IMR-90 (cell line): ENCODE data around the gene POMGNT2. TPM values are rescaled to one million over a fixed set of nuclear protein-coding genes. Genes with fewer than 3 reads are reported as not detected.

Experiments used
- ATAC-seq: fragments of 200-7000 bp; cut with Tn5 transposase; 2 replicates; pipeline ENCODE4 v1.9.1; 2020; ENCODE audit warnings: low read depth, mild to moderate bottlenecking, moderate library complexity
- BruUV-seq: library from RNA; stranded (reverse); fragments of 400-500 nt; replicated peaks from 2 replicates; lab custom pipeline; 2021; lab: Mats Ljungman, UMichigan
- CTCF ChIA-PET: fragments of 300-600 bp; formaldehyde crosslinking; extraction: SDS; loops from one replicate; lab custom pipeline; 2021; ENCODE audit warnings: antibody characterized with exemption; lab: Yijun Ruan, JAX
- POLR2A ChIA-PET: fragments of 300-600 bp; sonication (Branson Sonifier 250); formaldehyde crosslinking; loops from one replicate; lab custom pipeline; 2022; ENCODE audit warnings: antibody characterized with exemption; ENCODE audit not compliant: unreplicated experiment; lab: Charles Lee
- DNase-seq: peaks from one replicate; pipeline ENCODE4 v3.0.0; 2013
- H2AFZ ChIP-seq: replicated peaks from 2 replicates; pipeline ENCODE3; 2013; ENCODE audit warnings: low read length, mild to moderate bottlenecking; ENCODE audit not compliant: poor library complexity
- H2AK5ac ChIP-seq: 2 replicates; pipeline ENCODE4 v1.6.1; 2013; ENCODE audit warnings: low read depth, low read length, inconsistent platforms
- H2AK9ac ChIP-seq: replicated peaks from 2 replicates; pipeline ENCODE3; 2013; ENCODE audit warnings: mild to moderate bottlenecking, low read depth, low read length, moderate library complexity; ENCODE audit not compliant: poor library complexity
- H2BK120ac ChIP-seq: 2 replicates; pipeline ENCODE4 v1.6.1; 2013; ENCODE audit warnings: low read depth, low read length, inconsistent platforms
- H2BK15ac ChIP-seq: 3 replicates; pipeline ENCODE4 v1.6.1; 2013; ENCODE audit warnings: low read depth, low read length, inconsistent platforms
- H2BK20ac ChIP-seq: 2 replicates; pipeline ENCODE4 v1.6.1; 2013; ENCODE audit warnings: low read depth, mild to moderate bottlenecking, inconsistent platforms, low read length, moderate library complexity
- H2BK5ac ChIP-seq: 2 replicates; pipeline ENCODE4 v1.6.1; 2013; ENCODE audit warnings: mild to moderate bottlenecking, low read depth, low read length, inconsistent platforms; ENCODE audit not compliant: poor library complexity, severe bottlenecking
- H3K14ac ChIP-seq: replicated peaks from 2 replicates; pipeline ENCODE4 v1.6.1; 2013; ENCODE audit warnings: low read depth, low read length, inconsistent platforms
- H3K18ac ChIP-seq: 2 replicates; pipeline ENCODE4 v1.6.1; 2013; ENCODE audit warnings: low read depth, low read length, control low read depth
- H3K23ac ChIP-seq: 2 replicates; pipeline ENCODE4 v1.6.1; 2013; ENCODE audit warnings: low read depth, low read length, inconsistent platforms
- H3K27ac ChIP-seq: 2 replicates; pipeline ENCODE4 v1.5.1; 2013; ENCODE audit warnings: mild to moderate bottlenecking, control low read depth, low read length; ENCODE audit not compliant: insufficient read depth
- H3K27me3 ChIP-seq: 2 replicates; pipeline ENCODE4 v1.6.1; 2013; ENCODE audit warnings: low read length; ENCODE audit not compliant: control insufficient read depth, insufficient read depth
- H3K36me3 ChIP-seq: 2 replicates; pipeline ENCODE4 v1.6.1; 2013; ENCODE audit warnings: low read length, mixed read lengths; ENCODE audit not compliant: control insufficient read depth, insufficient read depth
- H3K4ac ChIP-seq: 2 replicates; pipeline ENCODE4 v1.6.1; 2013; ENCODE audit warnings: low read depth, low read length, inconsistent platforms
- H3K4me1 ChIP-seq: 2 replicates; pipeline ENCODE4 v1.6.1; 2013; ENCODE audit warnings: low read length, mixed read lengths; ENCODE audit not compliant: control insufficient read depth, insufficient read depth
- H3K4me2 ChIP-seq: 2 replicates; pipeline ENCODE4 v1.6.1; 2013; ENCODE audit warnings: low read depth, mild to moderate bottlenecking, control low read depth, low read length, moderate library complexity
- H3K4me3 ChIP-seq: 2 replicates; pipeline ENCODE4 v1.5.1; 2013; ENCODE audit warnings: low read depth, mild to moderate bottlenecking, control low read depth, low read length, moderate library complexity; ENCODE audit not compliant: insufficient read depth
- H3K56ac ChIP-seq: 2 replicates; pipeline ENCODE4 v1.6.1; 2013; ENCODE audit warnings: low read length, inconsistent platforms; ENCODE audit not compliant: insufficient read depth; ENCODE audit errors: extremely low read depth
- H3K79me1 ChIP-seq, 2 experiments: 2 replicates each; pipeline ENCODE4 v1.6.1; 2013; ENCODE audit warnings: low read length in 2 of 2, inconsistent platforms in 1 of 2, low read depth in 1 of 2
- H3K9ac ChIP-seq: 2 replicates; pipeline ENCODE4 v1.6.1; 2013; ENCODE audit warnings: low read depth, low read length, control low read depth
- H3K9me1 ChIP-seq: 2 replicates; pipeline ENCODE4 v1.6.1; 2013; ENCODE audit warnings: low read length, inconsistent platforms; ENCODE audit not compliant: insufficient read depth
- H3K9me3 ChIP-seq: 2 replicates; pipeline ENCODE4 v1.6.1; 2013; ENCODE audit warnings: low read length; ENCODE audit not compliant: control insufficient read depth, insufficient read depth
- H4K20me1 ChIP-seq: 2 replicates; pipeline ENCODE4 v1.6.1; 2013; ENCODE audit warnings: low read length, inconsistent platforms; ENCODE audit not compliant: insufficient read depth
- H4K5ac ChIP-seq: 2 replicates; pipeline ENCODE4 v1.6.1; 2013; ENCODE audit warnings: mild to moderate bottlenecking, low read depth, low read length, control low read depth
- H4K8ac ChIP-seq, 2 experiments: 2 replicates each; pipeline ENCODE4 v1.6.1; 2013; ENCODE audit warnings: low read depth in 2 of 2, low read length in 2 of 2, control low read depth in 1 of 2, inconsistent platforms in 1 of 2
- H4K91ac ChIP-seq: 2 replicates; pipeline ENCODE4 v1.6.1; 2013; ENCODE audit warnings: low read depth, low read length, inconsistent platforms; ENCODE audit not compliant: insufficient read depth
- BHLHE40 ChIP-seq: fragments of 150-350 bp; IDR thresholded peaks from 2 replicates; pipeline ENCODE4 v1.6.1; 2016; ENCODE audit warnings: mild to moderate bottlenecking, low read depth, low read length
- CTCF ChIP-seq: conservative IDR thresholded peaks from 2 replicates; pipeline ENCODE4 v1.5.1; 2012; ENCODE audit warnings: mild to moderate bottlenecking, low read depth, low read length, improper control_type of control experiment
- FOS ChIP-seq: fragments of 150-350 bp; IDR thresholded peaks from 2 replicates; pipeline ENCODE4 v1.6.1; 2016; ENCODE audit warnings: low read depth, low read length
- MAFK ChIP-seq: IDR thresholded peaks from 2 replicates; pipeline ENCODE4 v1.6.1; 2012; ENCODE audit warnings: low read depth, low read length, improper control_type of control experiment
- MAZ ChIP-seq: IDR thresholded peaks from 2 replicates; pipeline ENCODE4 v1.6.1; 2012; ENCODE audit warnings: low read depth, mild to moderate bottlenecking, low read length, improper control_type of control experiment, moderate library complexity, borderline replicate concordance
- MXI1 ChIP-seq: IDR thresholded peaks from 2 replicates; pipeline ENCODE4 v1.6.1; 2012; ENCODE audit warnings: low read depth, mild to moderate bottlenecking, low read length, moderate library complexity, borderline replicate concordance
- RAD21 ChIP-seq: IDR thresholded peaks from 2 replicates; pipeline ENCODE4 v1.6.1; 2012; ENCODE audit warnings: low read length, improper control_type of control experiment
- SMC3 ChIP-seq: fragments of 150-350 bp; IDR thresholded peaks from 2 replicates; pipeline ENCODE4 v1.6.1; 2016; ENCODE audit warnings: low read depth, mild to moderate bottlenecking, antibody characterized with exemption, low read length, moderate library complexity
- WGBS, 2 experiments: methylation state at CpG; one replicate each; pipeline versions ENCODE4 v1.1.5 to v1.1.7; 2013; ENCODE audit warnings: missing lambda C conversion rate in 2 of 2; ENCODE audit not compliant: insufficient read length in 1 of 2; ENCODE audit errors: extremely low coverage in 2 of 2; 5-methylcytosine and 5-hydroxymethylcytosine counted together
- dilution Hi-C: fragments of 300-500 bp; cut with HindIII; formaldehyde crosslinking; loops from one replicate; pipeline ENCODE4 v1.14.3; 2018; ENCODE audit warnings: low sequenced_read_pairs; ENCODE audit not compliant: unreplicated experiment
- in situ Hi-C: fragments of 300-500 bp; cut with MboI; formaldehyde crosslinking; loops from 3 replicates; pipeline ENCODE4 v1.14.3; 2019; ENCODE audit warnings: low sequenced_read_pairs, inconsistent platforms, mixed read lengths
- intact Hi-C: fragments of 100-400 bp; cut with micrococcal nuclease; formaldehyde crosslinking; loops from 2 replicates; pipeline ENCODE4 v1.10.0; 2022
- polyA plus RNA-seq, 3 experiments: library from polyadenylated mRNA; depleted of rRNA; stranded (reverse); fragments of >200 nt; gene quantifications; 2 replicates each; pipeline ENCODE4 v1.2.3, GENCODE V29; 2012; ENCODE audit warnings: low replicate concordance in 1 of 3
- total RNA-seq: library from RNA; depleted of rRNA; stranded (reverse); fragments of >200 nt; gene quantifications from 2 replicates; pipeline ENCODE4 v1.2.3, GENCODE V29; 2012
- TF ChIP-seq, protein P1 (sequence below): fragments of 150-350 bp; IDR thresholded peaks from 2 replicates; pipeline ENCODE4 v1.6.1; 2017; ENCODE audit warnings: mild to moderate bottlenecking, antibody characterized with exemption, low read length, low read depth
- TF ChIP-seq, protein P2 (sequence below): fragments of 150-350 bp; IDR thresholded peaks from 2 replicates; pipeline ENCODE4 v1.6.1; 2016; ENCODE audit warnings: low read depth, mild to moderate bottlenecking, low read length, moderate library complexity, borderline replicate concordance

The POMGNT2 gene
- total and polyA plus RNA-seq, 2 of the 4 experiments (the other 2 are of a cell fraction), result 7.5 to 16.2 TPM

GRCh38 chr3:43038010-43038409 lies 67.9 kb downstream of the POMGNT2 start:
- no peaks in the 10 kb centered on the region for H3K9me1 ChIP-seq
- no peak overlapping the region for H2AFZ ChIP-seq
- TF ChIP-seq BHLHE40 (no peak), CTCF (no peak), MAFK (no peak), FOS (no peak), SMC3 (no peak), MAZ (no peak), RAD21 (no peak), MXI1 (no peak)
- TF ChIP-seq, protein P1, sequence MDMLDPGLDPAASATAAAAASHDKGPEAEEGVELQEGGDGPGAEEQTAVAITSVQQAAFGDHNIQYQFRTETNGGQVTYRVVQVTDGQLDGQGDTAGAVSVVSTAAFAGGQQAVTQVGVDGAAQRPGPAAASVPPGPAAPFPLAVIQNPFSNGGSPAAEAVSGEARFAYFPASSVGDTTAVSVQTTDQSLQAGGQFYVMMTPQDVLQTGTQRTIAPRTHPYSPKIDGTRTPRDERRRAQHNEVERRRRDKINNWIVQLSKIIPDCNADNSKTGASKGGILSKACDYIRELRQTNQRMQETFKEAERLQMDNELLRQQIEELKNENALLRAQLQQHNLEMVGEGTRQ, result no peak
- TF ChIP-seq, protein P2, sequence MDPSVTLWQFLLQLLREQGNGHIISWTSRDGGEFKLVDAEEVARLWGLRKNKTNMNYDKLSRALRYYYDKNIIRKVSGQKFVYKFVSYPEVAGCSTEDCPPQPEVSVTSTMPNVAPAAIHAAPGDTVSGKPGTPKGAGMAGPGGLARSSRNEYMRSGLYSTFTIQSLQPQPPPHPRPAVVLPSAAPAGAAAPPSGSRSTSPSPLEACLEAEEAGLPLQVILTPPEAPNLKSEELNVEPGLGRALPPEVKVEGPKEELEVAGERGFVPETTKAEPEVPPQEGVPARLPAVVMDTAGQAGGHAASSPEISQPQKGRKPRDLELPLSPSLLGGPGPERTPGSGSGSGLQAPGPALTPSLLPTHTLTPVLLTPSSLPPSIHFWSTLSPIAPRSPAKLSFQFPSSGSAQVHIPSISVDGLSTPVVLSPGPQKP, result no peak
- H4K5ac ChIP-seq, result no peak overlapping the region
- no peak overlapping the region for H4K8ac ChIP-seq
- no peaks in the 10 kb centered on the region for H4K20me1 ChIP-seq
- no peak overlapping the region for H2AK9ac ChIP-seq
- ChIA-PET POLR2A (no interaction called here), CTCF (no interaction called here)
- H2BK5ac ChIP-seq, result no peak overlapping the region
- H2BK120ac ChIP-seq, result no peak overlapping the region
- intact Hi-C loops (no loop called here), dilution Hi-C loops (no loop called here), in situ Hi-C loops (no loop called here)
- peaks cover 6% of the 10 kb centered on the region for H3K27me3 ChIP-seq
- H3K9ac ChIP-seq, result no peak overlapping the region
- WGBS, 2 experiments, result no CpG with 5 or more reads among the region's 7 CpGs
- H3K56ac ChIP-seq, result no peak overlapping the region
- no peak overlapping the region for H4K91ac ChIP-seq
- H3K79me1 ChIP-seq, result no peaks in the 10 kb centered on the region
- H3K14ac ChIP-seq, result no peak overlapping the region
- no TSS peak for BruUV-seq
- no peak overlapping the region for H3K4ac ChIP-seq
- H2AK5ac ChIP-seq, result no peak overlapping the region
- no peak overlapping the region for H3K4me2 ChIP-seq
- no peak overlapping the region for H3K18ac ChIP-seq
- DNase-seq, result no peak
- H3K9me3 ChIP-seq, result no peaks in the 10 kb centered on the region
- no peak overlapping the region for H2BK15ac ChIP-seq
- no peaks in the 10 kb centered on the region for H3K36me3 ChIP-seq
- H3K23ac ChIP-seq, result no peak overlapping the region
- H3K27ac ChIP-seq, result no peak overlapping the region
- no peak for ATAC-seq
- no peaks in the 10 kb centered on the region for H3K4me1 ChIP-seq
- H2BK20ac ChIP-seq, result no peak overlapping the region
- no peak overlapping the region for H3K4me3 ChIP-seq
